HTR-8/SVneo (cell line): ENCODE data around the gene GJB5.

Source experiments
- DNase-seq: peaks from one replicate; pipeline ENCODE4 v3.0.0; 2011; ENCODE audit warnings: low spot score, mixed read lengths; ENCODE audit not compliant: insufficient read length
- FAIRE-seq: peaks from 2 replicates; lab custom pipeline; 2011; peaks lifted over from hg19 to GRCh38; lab: Jason Lieb, UNC

Gene GJB5

DNA sequence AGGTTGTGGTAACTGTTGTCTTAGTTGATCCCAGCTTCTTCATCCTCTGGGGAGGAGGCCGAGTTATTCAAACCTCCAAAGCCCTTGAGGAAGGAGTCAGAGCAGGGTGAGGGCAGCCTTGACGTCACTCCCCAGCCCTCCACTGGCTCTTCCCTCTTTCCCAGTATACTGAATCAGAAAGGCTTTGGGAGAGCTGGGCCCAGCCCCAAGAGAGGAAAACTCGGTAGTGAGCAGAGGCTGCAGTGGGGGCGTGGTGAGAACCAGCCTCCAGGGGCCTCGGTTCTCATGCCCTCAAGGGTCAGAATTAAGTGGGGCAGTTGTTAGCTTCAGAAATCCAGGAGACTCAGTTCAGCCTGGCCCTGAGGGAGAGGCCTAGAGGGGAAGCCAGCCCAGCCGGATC, 36.1 kb downstream of the GJB5 start:
- DNase-seq: no peak
- FAIRE-seq: no peak

DNA sequence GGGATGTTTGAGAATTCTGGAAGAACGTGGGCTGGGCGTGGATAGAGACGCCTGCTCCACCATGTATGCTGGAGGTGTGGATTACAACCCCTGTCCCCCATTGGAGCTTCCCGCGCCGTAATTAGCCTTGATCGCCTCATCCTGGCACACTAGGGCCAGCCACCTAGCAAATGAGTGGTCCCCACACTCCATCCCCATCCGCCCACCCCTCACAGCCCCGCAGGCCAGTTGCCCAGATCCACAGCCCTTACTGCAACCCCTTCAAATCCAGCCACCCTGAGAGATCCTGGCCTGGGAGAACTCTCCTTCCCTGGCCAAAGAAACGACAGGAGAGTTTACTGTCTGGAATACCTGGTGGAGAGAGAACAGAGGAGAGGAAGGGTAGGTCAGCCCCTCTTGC, 37.6 kb downstream of the GJB5 start:
- FAIRE-seq (no peak), DNase-seq (no peak)

DNA sequence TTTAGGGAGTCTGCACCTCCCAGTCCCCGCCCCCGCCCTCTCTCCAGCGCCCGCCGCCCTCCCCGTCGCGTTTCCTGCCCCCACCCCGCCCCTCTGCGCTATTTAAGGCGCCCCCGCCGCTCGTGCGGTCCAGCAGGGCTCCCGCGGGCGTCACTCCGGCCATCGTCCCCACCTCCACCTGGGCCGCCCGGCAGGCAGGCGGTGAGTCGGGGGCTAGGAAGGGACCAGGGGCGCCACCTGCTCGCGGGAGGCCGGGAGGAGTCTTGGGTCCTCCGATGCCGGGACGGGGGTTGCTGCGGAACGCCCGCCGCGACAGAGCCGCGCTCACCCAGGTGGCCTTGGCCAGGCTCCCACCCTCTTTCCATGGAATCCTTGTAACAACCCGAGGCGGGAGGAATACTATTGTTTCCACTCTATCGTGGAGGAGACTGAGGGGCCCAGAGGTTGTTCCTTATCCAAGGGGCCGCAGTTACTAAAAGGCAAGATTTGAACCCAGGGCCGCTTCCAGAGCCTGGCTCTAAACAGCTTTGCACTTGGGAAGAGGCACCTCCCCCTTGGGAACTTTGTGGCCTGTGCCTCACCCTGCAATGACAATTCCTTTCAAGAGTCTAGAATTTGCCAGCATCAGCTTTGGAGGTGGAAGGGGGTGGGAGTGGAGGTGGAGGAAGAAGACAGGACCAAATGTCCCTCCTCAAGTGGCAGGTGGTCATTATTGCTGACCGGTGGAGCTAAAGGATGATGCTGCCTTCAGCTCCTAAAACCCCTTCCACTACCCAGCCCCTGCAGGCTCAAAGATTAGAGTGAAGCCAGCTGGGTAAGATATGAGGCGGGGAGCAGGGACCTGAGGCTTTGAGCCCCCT, 38.3 kb downstream of the GJB5 start, which contains the start of gene GJA4:
Gene GJA4 (plus strand): TSS at position 132 of the 860 bp plus-strand sequence. CDS start 1,215 bp downstream, outside the sequence.
- DNase-seq: no peak
- no peak for FAIRE-seq

GRCh38 chr1:34794001-34794789, 39.3 kb downstream of the GJB5 start:
- DNase-seq: no peak
- FAIRE-seq: no peak

- no peak for DNase-seq
- FAIRE-seq: no peak
Measured at GRCh38 chr1:34794790-34795180, 39.9 kb downstream of the GJB5 start.

GRCh38 chr1:34795916-34796315, 41.1 kb downstream of the GJB5 start:
- no peak for FAIRE-seq

GRCh38 chr1:34796990-34797389, 42.1 kb downstream of the GJB5 start:
- FAIRE-seq (no peak), DNase-seq (no peak)

More at GRCh38 chr1:34795916-34796315, 41.1 kb downstream of the GJB5 start:
- DNase-seq: no peak

DNA sequence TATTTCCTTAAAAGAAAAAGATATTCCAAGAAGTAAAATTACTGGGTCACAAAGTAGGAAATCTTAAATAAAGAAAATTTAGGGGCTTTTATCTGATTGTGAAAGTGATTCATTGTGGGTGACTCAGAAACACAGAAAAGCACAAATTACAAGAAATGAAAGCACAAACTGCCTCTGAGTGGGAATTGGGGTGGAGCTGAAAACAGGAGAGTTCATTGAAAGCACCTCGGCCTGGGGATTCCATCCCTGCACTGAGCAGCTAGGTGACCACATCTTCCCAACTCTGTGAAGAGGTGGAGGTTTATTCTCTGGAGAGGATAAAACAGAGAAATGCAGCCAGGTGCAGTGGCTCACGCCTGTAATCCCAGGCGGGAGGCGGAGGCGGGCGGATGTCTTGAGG, 45.4 kb downstream of the GJB5 start:
- FAIRE-seq (no peak), DNase-seq (no peak)

GRCh38 chr1:34803770-34804169, 48.9 kb downstream of the GJB5 start:
- DNase-seq (no peak), FAIRE-seq (no peak)

DNA sequence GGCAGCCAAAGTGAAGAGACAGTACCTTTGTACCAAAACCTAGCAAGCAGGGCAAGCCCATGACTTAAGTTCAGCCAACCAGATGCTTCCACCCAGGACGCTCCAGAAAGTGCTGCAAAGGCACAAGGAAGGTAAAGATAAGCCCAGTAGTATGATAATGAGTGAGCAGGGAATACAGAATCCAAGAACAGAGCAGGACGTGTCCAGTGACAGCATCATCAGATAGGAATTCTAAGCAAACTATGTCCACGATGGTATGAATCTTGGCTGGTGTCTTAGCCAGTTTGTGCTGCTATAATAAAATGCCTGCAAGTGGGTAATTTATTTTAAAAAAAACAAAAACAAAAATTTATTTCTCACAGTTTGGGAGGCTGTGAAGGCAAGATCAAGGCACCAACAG, 51.5 kb downstream of the GJB5 start:
- FAIRE-seq (no peak), DNase-seq (no peak)
